Neural progenitor cell (in vitro differentiated cells): Measurements from ENCODE around the gene URI1. TPM values are rescaled to one million over a fixed set of nuclear protein-coding genes. Genes with fewer than 3 reads are reported as not detected.
"Not testable (repeated sequence)": the region's sequence is repeated elsewhere in the genome, so short reads cannot be mapped to it uniquely, and the experiment has no call there.

Source experiments
- DNase-seq: peaks from one replicate; pipeline ENCODE4 v3.0.0-alpha.2; 2016; ENCODE audit warnings: low spot score
- H2AFZ ChIP-seq: fragments of 200-600 bp; sonication (generic); replicated peaks from 2 replicates; pipeline ENCODE4 v1.6.1; 2016; ENCODE audit warnings: antibody characterized with exemption
- H3F3A ChIP-seq: fragments of 200-600 bp; sonication (generic); 2 replicates; pipeline ENCODE4 v1.6.1; 2016; ENCODE audit warnings: antibody characterized with exemption, low read depth
- H3K27ac ChIP-seq: fragments of 200-600 bp; sonication (generic); 2 replicates; pipeline ENCODE4 v1.5.1; 2016; ENCODE audit warnings: mild to moderate bottlenecking
- H3K27me3 ChIP-seq: fragments of 200-600 bp; sonication (generic); 2 replicates; pipeline ENCODE4 v1.6.1; 2016; ENCODE audit warnings: mild to moderate bottlenecking, moderate library complexity
- H3K36me3 ChIP-seq: fragments of 200-600 bp; sonication (generic); 2 replicates; pipeline ENCODE4 v1.5.1; 2016
- H3K4me1 ChIP-seq: fragments of 200-600 bp; sonication (generic); 2 replicates; pipeline ENCODE4 v1.6.1; 2016; ENCODE audit warnings: mixed run types
- H3K4me2 ChIP-seq: fragments of 200-600 bp; sonication (generic); 2 replicates; pipeline ENCODE4 v1.6.1; 2016
- H3K4me3 ChIP-seq: fragments of 200-600 bp; sonication (generic); 2 replicates; pipeline ENCODE4 v1.5.1; 2016
- H3K79me2 ChIP-seq: fragments of 200-600 bp; sonication (generic); 2 replicates; pipeline ENCODE4 v1.6.1; 2016; ENCODE audit warnings: low read depth
- H3K9ac ChIP-seq: fragments of 200-600 bp; sonication (generic); 2 replicates; pipeline ENCODE4 v1.6.1; 2016
- H3K9me3 ChIP-seq: fragments of 200-600 bp; sonication (generic); 2 replicates; pipeline ENCODE4 v1.5.1; 2016; ENCODE audit warnings: low read depth
- H4K20me1 ChIP-seq: fragments of 200-600 bp; sonication (generic); 2 replicates; pipeline ENCODE4 v1.6.1; 2016; ENCODE audit warnings: low read depth
- H3K27ac Mint-ChIP-seq: 3 replicates; pipeline ENCODE4 v1.8.0; 2021; ENCODE audit warnings: mixed read lengths
- H3K27me3 Mint-ChIP-seq: 2 replicates; pipeline ENCODE4 v1.8.0; 2022; ENCODE audit warnings: low read depth, mild to moderate bottlenecking, inconsistent platforms, moderate library complexity, mixed read lengths; ENCODE audit not compliant: insufficient read depth
- H3K36me3 Mint-ChIP-seq: 3 replicates; pipeline ENCODE4 v1.8.0; 2021; ENCODE audit warnings: mixed read lengths
- H3K4me1 Mint-ChIP-seq: 3 replicates; pipeline ENCODE4 v1.8.0; 2021; ENCODE audit warnings: mixed read lengths
- H3K4me3 Mint-ChIP-seq: 3 replicates; pipeline ENCODE4 v1.8.0; 2021; ENCODE audit warnings: mild to moderate bottlenecking, moderate library complexity, mixed read lengths
- H3K9me3 Mint-ChIP-seq: 3 replicates; pipeline ENCODE4 v1.8.0; 2020; ENCODE audit warnings: mixed read lengths
- CTCF ChIP-seq: fragments of 200-600 bp; sonication (generic); IDR thresholded peaks from 2 replicates; pipeline ENCODE4 v1.5.1; 2017; ENCODE audit warnings: antibody characterized with exemption, mild to moderate bottlenecking
- EZH2 ChIP-seq: fragments of 200-600 bp; sonication (generic); IDR thresholded peaks from 2 replicates; pipeline ENCODE4 v1.6.1; 2017; ENCODE audit warnings: antibody characterized with exemption, mild to moderate bottlenecking, moderate library complexity
- EZH2phosphoT487 ChIP-seq: fragments of 200-600 bp; sonication (generic); IDR thresholded peaks from 2 replicates; pipeline ENCODE4 v1.6.1; 2017; ENCODE audit warnings: antibody characterized with exemption
- total RNA-seq: library from RNA; depleted of rRNA; stranded (reverse); fragments of >200 nt; gene quantifications from 2 replicates; pipeline ENCODE4 v1.2.3, GENCODE V29; 2015; ENCODE audit warnings: low replicate concordance

Gene URI1
- total RNA-seq, 1 donor from 2014 or later, result 94.7 TPM

GRCh38 chr19:29914933-29915332, 27.1 kb upstream of the URI1 start:
- H3K27me3 Mint-ChIP-seq, result peaks cover 9% of the 10 kb centered on the region
- no peaks in the 10 kb centered on the region for H3K36me3 Mint-ChIP-seq
- H3K4me1 Mint-ChIP-seq, result no peaks in the 10 kb centered on the region
- H2AFZ ChIP-seq, result no peak overlapping the region
- H3K4me3 Mint-ChIP-seq, result no peak overlapping the region
- H3K4me2 ChIP-seq, result no peak overlapping the region
- H3K36me3 ChIP-seq, result no peaks in the 10 kb centered on the region
- H3K27ac Mint-ChIP-seq, result no peak overlapping the region
- H3K9me3 Mint-ChIP-seq, result no peaks in the 10 kb centered on the region
- H4K20me1 ChIP-seq, result no peaks in the 10 kb centered on the region
- no peaks in the 10 kb centered on the region for H3K79me2 ChIP-seq
- DNase-seq, result no peak
- H3K4me3 ChIP-seq, result no peak overlapping the region
- no peak overlapping the region for H3K27ac ChIP-seq
- TF ChIP-seq CTCF (no peak), EZH2 (no peak), EZH2phosphoT487 (no peak)
- no peaks in the 10 kb centered on the region for H3K27me3 ChIP-seq
- no peaks in the 10 kb centered on the region for H3K9me3 ChIP-seq
- H3K4me1 ChIP-seq, result no peaks in the 10 kb centered on the region
- H3F3A ChIP-seq, result no peaks in the 10 kb centered on the region
- H3K9ac ChIP-seq, result no peak overlapping the region

GRCh38 chr19:29915832-29916231, 26.2 kb upstream of the URI1 start:
- not testable (repeated sequence) for H3K79me2 ChIP-seq, H2AFZ ChIP-seq, H3K27me3 ChIP-seq, H3K4me2 ChIP-seq, H3K36me3 ChIP-seq, H3K9me3 Mint-ChIP-seq, H3K9ac ChIP-seq, H3K4me3 ChIP-seq, DNase-seq, H4K20me1 ChIP-seq, H3F3A ChIP-seq, H3K27ac ChIP-seq, H3K27me3 Mint-ChIP-seq, H3K9me3 ChIP-seq, H3K4me1 ChIP-seq, H3K4me3 Mint-ChIP-seq, H3K27ac Mint-ChIP-seq, H3K36me3 Mint-ChIP-seq, H3K4me1 Mint-ChIP-seq

DNA sequence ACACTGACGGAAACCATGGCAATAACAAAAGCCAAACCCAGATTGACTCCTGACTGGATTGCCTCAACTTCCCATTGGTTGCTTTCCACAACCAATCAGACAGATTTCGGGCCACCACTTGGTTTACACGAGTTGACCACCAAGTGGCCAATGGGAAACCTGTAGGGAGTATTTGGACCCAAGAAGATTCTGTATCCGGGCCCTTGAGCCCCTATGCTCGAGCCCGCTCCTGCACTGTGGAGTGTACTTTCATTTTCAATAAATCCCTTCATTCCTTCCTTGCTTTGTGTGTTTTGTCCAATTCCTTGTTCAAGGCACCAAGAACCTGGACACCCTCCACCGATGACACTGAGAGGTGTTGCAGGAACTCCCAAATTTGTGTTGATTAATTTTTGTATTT, 24.1 kb upstream of the URI1 start:
- Histone ChIP-seq H3K4me3 (no peak overlapping the region), H3K27me3 (no peaks in the 10 kb centered on the region), H3K79me2 (no peaks in the 10 kb centered on the region), H3F3A (no peaks in the 10 kb centered on the region), H3K9me3 (no peaks in the 10 kb centered on the region), H3K4me1 (no peaks in the 10 kb centered on the region), H4K20me1 (no peaks in the 10 kb centered on the region), H3K9ac (no peak overlapping the region), H3K36me3 (no peaks in the 10 kb centered on the region), H2AFZ (no peak overlapping the region), H3K27ac (no peak overlapping the region), H3K4me2 (no peak overlapping the region)
- Mint-ChIP-seq H3K27me3 (peaks cover 9% of the 10 kb centered on the region), H3K4me1 (no peaks in the 10 kb centered on the region), H3K9me3 (no peaks in the 10 kb centered on the region), H3K36me3 (no peaks in the 10 kb centered on the region), H3K4me3 (no peak overlapping the region), H3K27ac (no peak overlapping the region)
- TF ChIP-seq EZH2phosphoT487, result no peak
- no peak for TF ChIP-seq CTCF
- no peak for TF ChIP-seq EZH2
- DNase-seq, result no peak

DNA sequence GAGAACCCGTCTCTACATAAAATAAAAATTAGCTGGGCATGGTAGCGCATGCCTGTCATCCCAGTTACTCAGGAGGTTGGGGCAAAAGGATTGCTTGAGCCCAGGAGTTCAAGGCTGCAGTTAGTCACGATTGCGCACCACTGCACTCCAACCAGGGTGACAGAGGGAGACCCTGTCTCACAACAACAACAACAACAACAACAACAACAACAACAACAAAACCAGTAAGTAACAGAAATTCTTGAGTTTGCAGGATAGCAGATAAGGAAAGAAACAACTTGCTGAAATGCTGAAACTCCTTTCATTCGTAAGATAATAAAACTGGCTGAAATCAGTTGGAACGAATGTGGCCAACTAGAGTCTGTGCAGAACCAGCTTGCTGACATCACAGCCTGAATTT, 23.1 kb upstream of the URI1 start:
- Histone ChIP-seq H3K79me2 (no peaks in the 10 kb centered on the region), H3K27ac (no peak overlapping the region), H3K27me3 (no peaks in the 10 kb centered on the region), H3K36me3 (no peaks in the 10 kb centered on the region), H4K20me1 (no peaks in the 10 kb centered on the region), H3K9me3 (no peaks in the 10 kb centered on the region), H3K4me1 (no peaks in the 10 kb centered on the region), H2AFZ (no peak overlapping the region), H3K4me2 (no peak overlapping the region), H3K4me3 (no peak overlapping the region), H3K9ac (no peak overlapping the region), H3F3A (no peaks in the 10 kb centered on the region)
- Mint-ChIP-seq H3K4me3 (no peak overlapping the region), H3K9me3 (no peaks in the 10 kb centered on the region), H3K27me3 (peaks cover 11% of the 10 kb centered on the region), H3K4me1 (no peaks in the 10 kb centered on the region), H3K27ac (no peak overlapping the region), H3K36me3 (no peaks in the 10 kb centered on the region)
- DNase-seq, result no peak
- TF ChIP-seq EZH2 (no peak), CTCF (no peak), EZH2phosphoT487 (no peak)
